ENCODE data around the gene POLG2.
A peak's percentile ranks its signal among the peaks of the same experiment; 100 is the strongest.
"Not testable (repeated sequence)": the region's sequence is repeated elsewhere in the genome, so short reads cannot be mapped to it uniquely, and the experiment has no call there.

The POLG2 gene

GRCh38 chr17:64500862-64501765 is 4.3 kb upstream of the POLG2 start:
- Histone ChIP-seq H3K4me1 (ENCODE audit: insufficient read depth, low read length) (peaks cover 28% of the 10 kb centered on the region), H3K36me3 (ENCODE audit: insufficient read depth, low read length) (peaks cover 55% of the 10 kb centered on the region), H3K9ac (ENCODE audit: low read depth, low read length) (no peak overlapping the region), H3K9me3 (ENCODE audit: control insufficient read depth, insufficient read depth, low read length) (no peaks in the 10 kb centered on the region)

GRCh38 chr17:64500487-64500859 is 3.6 kb upstream of the POLG2 start:
- no peak overlapping the region for H3K9ac ChIP-seq (ENCODE audit: low read depth, low read length)
- no peaks in the 10 kb centered on the region for H3K9me3 ChIP-seq (ENCODE audit: control insufficient read depth, insufficient read depth, low read length)
- peaks cover 28% of the 10 kb centered on the region for H3K4me1 ChIP-seq (ENCODE audit: insufficient read depth, low read length)
- H3K36me3 ChIP-seq (ENCODE audit: insufficient read depth, low read length) = peaks cover 55% of the 10 kb centered on the region

- H3K9me3 ChIP-seq (ENCODE audit: control insufficient read depth, insufficient read depth, low read length) = no peaks in the 10 kb centered on the region
- H3K4me1 ChIP-seq (ENCODE audit: insufficient read depth, low read length) = peaks cover 28% of the 10 kb centered on the region
- peaks cover 52% of the 10 kb centered on the region for H3K36me3 ChIP-seq (ENCODE audit: insufficient read depth, low read length)
- H3K9ac ChIP-seq (ENCODE audit: low read depth, low read length) = no peak overlapping the region
Measured at GRCh38 chr17:64499805-64500486, 3.1 kb upstream of the POLG2 start.

GRCh38 chr17:64498308-64499203 is 1.7 kb upstream of the POLG2 start:
- H3K36me3 ChIP-seq (ENCODE audit: insufficient read depth, low read length) = peaks cover 40% of the 10 kb centered on the region
- H3K9ac ChIP-seq (ENCODE audit: low read depth, low read length) = 0 out of 2 replicates have a peak overlapping the region, but pooled peaks have one; percentile 1
- peaks cover 23% of the 10 kb centered on the region; the same call in 1 of the 2 replicates for H3K4me1 ChIP-seq (ENCODE audit: insufficient read depth, low read length)
- H3K9me3 ChIP-seq (ENCODE audit: control insufficient read depth, insufficient read depth, low read length) = no peaks in the 10 kb centered on the region

GRCh38 chr17:64497565-64498035 is 746 bp upstream of the POLG2 start:
- H3K4me1 ChIP-seq (ENCODE audit: insufficient read depth, low read length) = peaks cover 23% of the 10 kb centered on the region; the same call in 1 of the 2 replicates
- H3K9me3 ChIP-seq (ENCODE audit: control insufficient read depth, insufficient read depth, low read length) = no peaks in the 10 kb centered on the region
- H3K36me3 ChIP-seq (ENCODE audit: insufficient read depth, low read length) = peaks cover 37% of the 10 kb centered on the region
- H3K9ac ChIP-seq (ENCODE audit: low read depth, low read length) = peak overlapping the region; percentile 96

GRCh38 chr17:64496348-64496785 is 487 bp downstream of the POLG2 start:
- peaks cover 34% of the 10 kb centered on the region for H3K36me3 ChIP-seq (ENCODE audit: insufficient read depth, low read length)
- H3K9ac ChIP-seq (ENCODE audit: low read depth, low read length) = peak overlapping the region; percentile 96
- no peaks in the 10 kb centered on the region for H3K9me3 ChIP-seq (ENCODE audit: control insufficient read depth, insufficient read depth, low read length)
- H3K4me1 ChIP-seq (ENCODE audit: insufficient read depth, low read length) = 0 out of 2 replicates have a peak, but pooled peaks cover 11% of the 10 kb centered on the region

- H3K36me3 ChIP-seq (ENCODE audit: insufficient read depth, low read length) = peaks cover 34% of the 10 kb centered on the region
Measured at GRCh38 chr17:64495300-64495699, 1.6 kb downstream of the POLG2 start.

GRCh38 chr17:64494121-64494520 is 2.7 kb downstream of the POLG2 start:
- Histone ChIP-seq H3K4me1 (ENCODE audit: insufficient read depth, low read length) (no peaks in the 10 kb centered on the region), H3K9ac (ENCODE audit: low read depth, low read length) (no peak overlapping the region), H3K36me3 (ENCODE audit: insufficient read depth, low read length) (peaks cover 37% of the 10 kb centered on the region), H3K9me3 (ENCODE audit: control insufficient read depth, insufficient read depth, low read length) (no peaks in the 10 kb centered on the region)

More at GRCh38 chr17:64495300-64495699, 1.6 kb downstream of the POLG2 start:
- H3K4me1 ChIP-seq (ENCODE audit: insufficient read depth, low read length); H3K9me3 ChIP-seq (ENCODE audit: control insufficient read depth, insufficient read depth, low read length): not testable (repeated sequence)
- peak overlapping the region; percentile 96; the same call in 1 of the 2 replicates for H3K9ac ChIP-seq (ENCODE audit: low read depth, low read length)

GRCh38 chr17:64492481-64493109 is 4.3 kb downstream of the POLG2 start:
- Histone ChIP-seq H3K4me1 (ENCODE audit: insufficient read depth, low read length) (no peaks in the 10 kb centered on the region), H3K36me3 (ENCODE audit: insufficient read depth, low read length) (peaks cover 44% of the 10 kb centered on the region), H3K9ac (ENCODE audit: low read depth, low read length) (no peak overlapping the region), H3K9me3 (ENCODE audit: control insufficient read depth, insufficient read depth, low read length) (no peaks in the 10 kb centered on the region)

- no peaks in the 10 kb centered on the region for H3K4me1 ChIP-seq (ENCODE audit: insufficient read depth, low read length)
- H3K9ac ChIP-seq (ENCODE audit: low read depth, low read length) = no peak overlapping the region
- H3K9me3 ChIP-seq (ENCODE audit: control insufficient read depth, insufficient read depth, low read length) = no peaks in the 10 kb centered on the region
- H3K36me3 ChIP-seq (ENCODE audit: insufficient read depth, low read length) = peaks cover 44% of the 10 kb centered on the region
Measured at GRCh38 chr17:64491994-64492393, 4.9 kb downstream of the POLG2 start.

- Histone ChIP-seq H3K9me3 (ENCODE audit: control insufficient read depth, insufficient read depth, low read length) (no peaks in the 10 kb centered on the region), H3K36me3 (ENCODE audit: insufficient read depth, low read length) (peaks cover 45% of the 10 kb centered on the region), H3K4me1 (ENCODE audit: insufficient read depth, low read length) (no peaks in the 10 kb centered on the region), H3K9ac (ENCODE audit: low read depth, low read length) (no peak overlapping the region)
Measured at GRCh38 chr17:64491034-64491860, 5.6 kb downstream of the POLG2 start.

- no peaks in the 10 kb centered on the region for H3K4me1 ChIP-seq (ENCODE audit: insufficient read depth, low read length)
- H3K9ac ChIP-seq (ENCODE audit: low read depth, low read length) = no peak overlapping the region
- no peaks in the 10 kb centered on the region for H3K9me3 ChIP-seq (ENCODE audit: control insufficient read depth, insufficient read depth, low read length)
- peaks cover 71% of the 10 kb centered on the region for H3K36me3 ChIP-seq (ENCODE audit: insufficient read depth, low read length)
Measured at GRCh38 chr17:64488301-64488700, 8.6 kb downstream of the POLG2 start.

- Histone ChIP-seq H3K36me3 (ENCODE audit: insufficient read depth, low read length) (peaks cover 54% of the 10 kb centered on the region), H3K9ac (ENCODE audit: low read depth, low read length) (no peak overlapping the region), H3K4me1 (ENCODE audit: insufficient read depth, low read length) (no peaks in the 10 kb centered on the region), H3K9me3 (ENCODE audit: control insufficient read depth, insufficient read depth, low read length) (no peaks in the 10 kb centered on the region)
Measured at GRCh38 chr17:64484380-64484779, 12.5 kb downstream of the POLG2 start.
